Keratinocyte (primary cell): ENCODE data around the gene DDRGK1. TPM values are rescaled to one million over a fixed set of nuclear protein-coding genes. Genes with fewer than 3 reads are reported as not detected.

Source experiments
- DNase-seq: peaks from one replicate; pipeline ENCODE4 v3.0.0-alpha.2; 2011; ENCODE audit warnings: low read depth, missing footprints, low spot score
- FAIRE-seq: peaks from 2 replicates; lab custom pipeline; 2011; peaks lifted over from hg19 to GRCh38; lab: Jason Lieb, UNC
- H2AFZ ChIP-seq: 2 replicates; pipeline ENCODE4 v1.6.0; 2012; ENCODE audit warnings: low read length, control low read depth, inconsistent platforms; ENCODE audit not compliant: control insufficient read depth
- H3K27ac ChIP-seq: 2 replicates; pipeline ENCODE4 v1.5.1; 2011; ENCODE audit warnings: low read length; ENCODE audit not compliant: control insufficient read depth, insufficient read depth
- H3K27me3 ChIP-seq: 3 replicates; pipeline ENCODE4 v1.6.0; 2011; ENCODE audit warnings: low read length; ENCODE audit not compliant: control insufficient read depth, insufficient read depth; ENCODE audit errors: extremely low read depth
- H3K36me3 ChIP-seq, 2 experiments: 2 replicates in 1 of 2; 3 replicates in 1 of 2; pipeline ENCODE4 v1.5.1; 2011; ENCODE audit warnings: low read length in 2 of 2, mild to moderate bottlenecking in 1 of 2; ENCODE audit not compliant: control insufficient read depth in 2 of 2, insufficient read depth in 2 of 2; ENCODE audit errors: extremely low read depth in 1 of 2
- H3K4me1 ChIP-seq: 3 replicates; pipeline ENCODE4 v1.5.1; 2011; ENCODE audit warnings: low read length; ENCODE audit not compliant: control insufficient read depth, insufficient read depth; ENCODE audit errors: extremely low read depth
- H3K4me2 ChIP-seq: 3 replicates; pipeline ENCODE4 v1.6.0; 2011; ENCODE audit warnings: low read depth, low read length; ENCODE audit not compliant: control insufficient read depth, insufficient read depth; ENCODE audit errors: extremely low read depth
- H3K4me3 ChIP-seq, 3 experiments: fragments of 200-600 bp in 1 of 3; sonication (generic) in 1 of 3; 2 replicates in 2 of 3; 3 replicates in 1 of 3; pipeline ENCODE4 v1.5.1; 2011 to 2016; ENCODE audit warnings: low read length in 3 of 3, mild to moderate bottlenecking in 3 of 3, control low read depth in 2 of 3, inconsistent platforms in 1 of 3, low read depth in 1 of 3, mixed read lengths in 1 of 3, mixed run types in 1 of 3, moderate library complexity in 1 of 3; ENCODE audit not compliant: control insufficient read depth in 2 of 3, insufficient read depth in 2 of 3; ENCODE audit errors: extremely low read depth in 1 of 3
- H3K79me2 ChIP-seq: 2 replicates; pipeline ENCODE4 v1.6.0; 2012; ENCODE audit warnings: low read length; ENCODE audit not compliant: control insufficient read depth, insufficient read depth
- H3K9ac ChIP-seq: 3 replicates; pipeline ENCODE4 v1.6.0; 2011; ENCODE audit warnings: low read length; ENCODE audit not compliant: control insufficient read depth, insufficient read depth; ENCODE audit errors: extremely low read depth
- H3K9me1 ChIP-seq: 3 replicates; pipeline ENCODE4 v1.6.0; 2011; ENCODE audit warnings: low read length; ENCODE audit not compliant: control insufficient read depth, insufficient read depth; ENCODE audit errors: extremely low read depth
- H3K9me3 ChIP-seq: 2 replicates; pipeline ENCODE4 v1.5.1; 2012; ENCODE audit warnings: low read depth, low read length; ENCODE audit not compliant: control insufficient read depth
- H4K20me1 ChIP-seq: 3 replicates; pipeline ENCODE4 v1.6.0; 2011; ENCODE audit warnings: low read length; ENCODE audit not compliant: control insufficient read depth, insufficient read depth; ENCODE audit errors: extremely low read depth
- EZH2 ChIP-seq: IDR thresholded peaks from one replicate; pipeline ENCODE4 v1.6.1; 2012; ENCODE audit warnings: inconsistent platforms, mild to moderate bottlenecking, low read length, moderate library complexity
- dilution Hi-C: fragments of 300-500 bp; cut with MboI; formaldehyde crosslinking; loops from one replicate; pipeline ENCODE4 v1.7.0; 2020; ENCODE audit warnings: low sequenced_read_pairs; ENCODE audit not compliant: extremely low pct_ligation_motif_present
- polyA plus RNA-seq, 5 experiments: library from polyadenylated mRNA; depleted of rRNA in 3 of 5; stranded (reverse) in 3 of 5; stranded (forward) in 1 of 5; unstranded in 1 of 5; fragments of >200 nt; gene quantifications; 1 replicate in 1 of 5; 2 replicates in 3 of 5; 3 replicates in 1 of 5; pipeline versions ENCODE4 v1.2.1 to v1.2.3, GENCODE V29; 2011 to 2012; ENCODE audit warnings: missing spikeins in 2 of 5, low read depth in 1 of 5, low replicate concordance in 1 of 5
- TF ChIP-seq, protein P1 (sequence below), 3 experiments: IDR thresholded peaks in 1 of 3; conservative IDR thresholded peaks in 1 of 3; optimal IDR thresholded peaks in 1 of 3; 2 replicates in 2 of 3; 3 replicates in 1 of 3; pipeline versions ENCODE3 to v1.5.1; 2011; ENCODE audit warnings: low read length in 3 of 3, mild to moderate bottlenecking in 3 of 3, moderate library complexity in 2 of 3, control low read depth in 1 of 3, inconsistent platforms in 1 of 3; ENCODE audit not compliant: insufficient read depth in 2 of 3; ENCODE audit errors: extremely low read depth in 1 of 3

Gene DDRGK1
- polyA plus RNA-seq, 1 donor (not counting 4 experiments of a cell fraction or from before 2014, with no cell fraction given): 32.2 TPM

DNA sequence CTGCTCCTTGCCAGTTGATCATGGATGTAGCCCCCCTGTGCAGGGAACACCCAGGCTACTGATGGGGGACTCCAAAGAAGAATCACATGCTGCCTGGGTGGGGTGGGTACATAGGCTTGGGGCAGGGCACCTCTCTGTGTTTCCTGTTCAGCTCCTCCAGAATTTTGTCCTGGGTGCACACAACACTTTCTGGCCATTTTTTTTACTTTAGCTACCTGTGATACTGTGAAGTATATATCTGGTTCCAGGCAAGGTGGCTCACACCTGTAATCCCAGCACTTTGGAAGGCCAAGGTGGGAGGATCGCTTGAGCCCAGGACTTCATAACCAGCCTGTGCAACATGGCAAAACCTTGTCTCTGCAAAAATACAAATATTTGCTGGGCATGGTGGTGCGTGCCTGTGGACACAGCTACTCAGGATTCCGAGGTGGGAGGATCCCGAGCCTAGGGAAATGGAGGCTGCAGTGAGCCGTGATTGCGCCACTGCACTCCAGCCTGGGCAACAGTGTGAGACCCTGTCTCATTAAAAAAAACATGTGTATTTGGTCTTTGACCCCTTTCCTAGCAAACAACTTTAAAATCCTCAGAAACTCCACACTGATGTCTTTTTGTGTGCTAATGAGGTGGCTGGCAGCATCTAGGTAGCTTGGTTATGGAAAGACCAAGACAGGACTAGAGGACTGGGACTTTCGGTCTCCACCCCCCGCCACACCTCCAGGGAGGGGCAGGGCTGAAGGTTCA lies 20.4 kb upstream of the DDRGK1 start:
- Histone ChIP-seq H3K9me1 (no peaks in the 10 kb centered on the region), H3K4me1 (peaks cover 13% of the 10 kb centered on the region), H3K27me3 (no peaks in the 10 kb centered on the region), H4K20me1 (no peaks in the 10 kb centered on the region), H3K36me3 (peaks cover 19 to 24% of the 10 kb centered on the region in 2 experiments), H3K9me3 (no peaks in the 10 kb centered on the region), H3K4me3 (no peak overlapping the region), H3K79me2 (no peaks in the 10 kb centered on the region), H3K4me2 (no peak overlapping the region), H2AFZ (no peak overlapping the region), H3K27ac (no peak overlapping the region), H3K9ac (no peak overlapping the region)
- TF ChIP-seq, protein P1, sequence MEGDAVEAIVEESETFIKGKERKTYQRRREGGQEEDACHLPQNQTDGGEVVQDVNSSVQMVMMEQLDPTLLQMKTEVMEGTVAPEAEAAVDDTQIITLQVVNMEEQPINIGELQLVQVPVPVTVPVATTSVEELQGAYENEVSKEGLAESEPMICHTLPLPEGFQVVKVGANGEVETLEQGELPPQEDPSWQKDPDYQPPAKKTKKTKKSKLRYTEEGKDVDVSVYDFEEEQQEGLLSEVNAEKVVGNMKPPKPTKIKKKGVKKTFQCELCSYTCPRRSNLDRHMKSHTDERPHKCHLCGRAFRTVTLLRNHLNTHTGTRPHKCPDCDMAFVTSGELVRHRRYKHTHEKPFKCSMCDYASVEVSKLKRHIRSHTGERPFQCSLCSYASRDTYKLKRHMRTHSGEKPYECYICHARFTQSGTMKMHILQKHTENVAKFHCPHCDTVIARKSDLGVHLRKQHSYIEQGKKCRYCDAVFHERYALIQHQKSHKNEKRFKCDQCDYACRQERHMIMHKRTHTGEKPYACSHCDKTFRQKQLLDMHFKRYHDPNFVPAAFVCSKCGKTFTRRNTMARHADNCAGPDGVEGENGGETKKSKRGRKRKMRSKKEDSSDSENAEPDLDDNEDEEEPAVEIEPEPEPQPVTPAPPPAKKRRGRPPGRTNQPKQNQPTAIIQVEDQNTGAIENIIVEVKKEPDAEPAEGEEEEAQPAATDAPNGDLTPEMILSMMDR (optimal IDR thresholded peaks at IDR 0.05 in 1 of 3, IDR thresholded peaks at IDR 0.05 in 1 of 3, conservative IDR thresholded peaks at IDR 0.05 in 1 of 3; ENCODE audit: extremely low read depth in 1 of 3, insufficient read depth in 2 of 3, low read length in 3 of 3): no peak
- TF ChIP-seq EZH2: no peak
- dilution Hi-C loops: no loop called here
- DNase-seq: no peak
- no peak for FAIRE-seq

DNA sequence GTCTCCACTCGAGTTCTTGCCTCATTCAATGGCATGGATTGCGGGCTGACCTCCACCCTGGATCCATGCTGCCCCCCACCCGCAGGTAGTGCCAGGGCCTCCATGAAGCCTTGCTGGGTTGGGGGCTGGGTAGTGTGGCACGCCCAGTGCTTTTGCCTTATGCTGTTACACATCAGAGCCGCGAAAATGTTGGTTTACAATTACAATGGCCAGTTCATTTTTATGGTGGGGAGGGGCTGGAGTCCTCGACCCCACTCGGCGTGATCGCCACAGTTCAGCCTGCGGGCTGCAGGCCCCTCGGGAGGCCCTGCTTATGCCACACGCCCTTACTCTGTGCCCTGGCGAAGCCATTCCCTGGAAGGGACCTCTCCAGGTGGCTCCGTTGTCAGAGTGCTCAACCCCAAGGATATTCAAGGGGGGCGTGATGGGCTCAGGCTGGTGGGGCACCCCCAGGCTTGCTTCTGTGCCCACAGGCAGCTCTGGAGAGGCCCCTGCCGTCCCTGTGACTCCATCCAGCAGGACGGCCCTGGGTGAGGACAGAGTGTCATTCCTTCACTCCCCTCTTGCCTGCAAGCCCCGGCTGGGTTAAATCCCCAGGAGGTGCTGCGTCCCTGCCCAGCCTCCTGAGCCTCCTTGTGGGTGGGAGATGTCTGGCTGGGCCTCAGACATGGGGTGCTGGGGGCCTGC lies 19.7 kb upstream of the DDRGK1 start:
- Histone ChIP-seq H3K4me2 (no peak overlapping the region), H3K36me3 (peaks cover 21 to 22% of the 10 kb centered on the region in 2 experiments), H3K9me1 (no peaks in the 10 kb centered on the region), H3K27me3 (no peaks in the 10 kb centered on the region), H3K4me1 (peaks cover 13% of the 10 kb centered on the region), H3K4me3 (no peak overlapping the region), H3K27ac (no peak overlapping the region), H2AFZ (no peak overlapping the region), H3K9ac (no peak overlapping the region), H4K20me1 (no peaks in the 10 kb centered on the region), H3K9me3 (no peaks in the 10 kb centered on the region), H3K79me2 (no peaks in the 10 kb centered on the region)
- dilution Hi-C loops: no loop called here
- TF ChIP-seq, protein P1 (optimal IDR thresholded peaks at IDR 0.05 in 1 of 3, IDR thresholded peaks at IDR 0.05 in 1 of 3, conservative IDR thresholded peaks at IDR 0.05 in 1 of 3; ENCODE audit: extremely low read depth in 1 of 3, insufficient read depth in 2 of 3, low read length in 3 of 3): no peak
- no peak for TF ChIP-seq EZH2
- DNase-seq: no peak
- FAIRE-seq: no peak
